T-cell (primary cell): ENCODE measurements around the gene SH3BP4. TPM values are rescaled to one million over a fixed set of nuclear protein-coding genes. Genes with fewer than 3 reads are reported as not detected.

Experiments used
- ATAC-seq, 4 experiments: fragments of 200-7000 bp in 3 of 4; fragments of 150-1000 bp in 1 of 4; cut with Tn5 transposase; replicated peaks in 1 of 4; 1 replicate in 3 of 4; 2 replicates in 1 of 4; pipeline ENCODE4 v1.10.0; 2021; ENCODE audit warnings: moderate library complexity in 3 of 4, mild to moderate bottlenecking in 2 of 4, moderate number of reproducible peaks in 1 of 4
- CTCF ChIA-PET, 2 donors: fragments of 300-600 bp; sonication (Branson Sonifier 250); formaldehyde crosslinking; loops; one replicate each; lab custom pipeline; 2022; ENCODE audit warnings: antibody characterized with exemption in 2 of 2; lab: Charles Lee
- POLR2A ChIA-PET, 2 donors: fragments of 300-600 bp; sonication (Branson Sonifier 250); formaldehyde crosslinking; loops; one replicate each; lab custom pipeline; 2022; ENCODE audit warnings: antibody characterized with exemption in 2 of 2; lab: Charles Lee
- DNase-seq, 35 experiments: peaks; one replicate each; pipeline versions ENCODE4 v3.0.0 to v3.0.0-alpha.2; 2013 to 2023
- H3K27ac ChIP-seq: one replicate; pipeline ENCODE4 v1.5.1; 2013; ENCODE audit warnings: low read length
- H3K27me3 ChIP-seq, 2 experiments: replicated peaks in 1 of 2; 1 replicate in 1 of 2; 2 replicates in 1 of 2; pipeline versions ENCODE4 v1.6.1 to v1.7.0; 2013; ENCODE audit warnings: low read length in 1 of 2, mixed read lengths in 1 of 2; ENCODE audit not compliant: control insufficient read depth in 2 of 2, insufficient read depth in 2 of 2; ENCODE audit errors: extremely low read depth in 1 of 2
- H3K36me3 ChIP-seq, 2 donors: 1 replicate in 1 of 2; 2 replicates in 1 of 2; pipeline versions ENCODE4 v1.6.1 to v1.7.0; 2013; ENCODE audit warnings: low read length in 1 of 2; ENCODE audit not compliant: control insufficient read depth in 2 of 2, insufficient read depth in 1 of 2; ENCODE audit errors: extremely low read depth in 1 of 2
- H3K4me1 ChIP-seq, 2 experiments: 1 replicate in 1 of 2; 2 replicates in 1 of 2; pipeline versions ENCODE4 v1.6.1 to v1.7.0; 2013; ENCODE audit warnings: low read length in 2 of 2, mixed read lengths in 1 of 2; ENCODE audit not compliant: insufficient read depth in 2 of 2, control insufficient read depth in 1 of 2; ENCODE audit errors: extremely low read depth in 1 of 2
- H3K4me3 ChIP-seq, 2 donors: 1 replicate in 1 of 2; 2 replicates in 1 of 2; pipeline versions ENCODE4 v1.5.1 to v1.7.0; 2013; ENCODE audit warnings: mild to moderate bottlenecking in 2 of 2, low read length in 1 of 2, moderate library complexity in 1 of 2; ENCODE audit not compliant: control insufficient read depth in 1 of 2; ENCODE audit errors: extremely low read depth in 1 of 2
- H3K9me3 ChIP-seq: 2 replicates; pipeline ENCODE4 v1.7.0; 2013
- H3K27ac Mint-ChIP-seq, 2 donors: one replicate each; pipeline ENCODE4 v1.8.0; 2020 to 2021; ENCODE audit warnings: mild to moderate bottlenecking in 2 of 2, mixed read lengths in 2 of 2
- H3K27me3 Mint-ChIP-seq, 2 donors: one replicate each; pipeline ENCODE4 v1.8.0; 2021 to 2022; ENCODE audit warnings: mixed read lengths in 2 of 2
- H3K36me3 Mint-ChIP-seq: one replicate; pipeline ENCODE4 v1.8.0; 2021; ENCODE audit warnings: mixed read lengths
- H3K4me1 Mint-ChIP-seq, 3 donors: one replicate each; pipeline ENCODE4 v1.8.0; 2020 to 2022; ENCODE audit warnings: mixed read lengths in 3 of 3, mild to moderate bottlenecking in 1 of 3
- H3K4me3 Mint-ChIP-seq, 3 donors: one replicate each; pipeline ENCODE4 v1.8.0; 2020 to 2022; ENCODE audit warnings: mild to moderate bottlenecking in 3 of 3, mixed read lengths in 3 of 3, moderate library complexity in 3 of 3
- H3K9me3 Mint-ChIP-seq, 3 donors: one replicate each; pipeline ENCODE4 v1.8.0; 2020 to 2022; ENCODE audit warnings: mixed read lengths in 3 of 3
- WGBS: methylation state at CpG from one replicate; pipeline ENCODE4 v1.1.5; 2013; ENCODE audit warnings: missing lambda C conversion rate; ENCODE audit not compliant: insufficient coverage; 5-methylcytosine and 5-hydroxymethylcytosine counted together
- total RNA-seq, 35 experiments: library from RNA in 6 of 35; stranded (reverse) in 6 of 35; fragments of 120-200 nt in 1 of 35; gene quantifications; one replicate each; pipeline versions ENCODE4 v1.2.1 to v1.2.4 and lab custom pipeline; 2013 to 2026

SH3BP4 gene
- total RNA-seq, 5 donors from 2014 or later (not counting 1 experiment from before 2014, with no cell fraction given) = 0.14 to 1.3 (median 0.50) TPM

GRCh38 chr2:235091421-235091820, 139.6 kb downstream of the SH3BP4 start:
- H3K4me1 ChIP-seq = no peaks in the 10 kb centered on the region
- H3K4me3 ChIP-seq = no peak overlapping the region
- WGBS = 93% methylated on average over 3 of the region's 4 CpGs
- CTCF ChIA-PET = no interaction called here
- H3K9me3 Mint-ChIP-seq = no peaks in the 10 kb centered on the region
- no peak for ATAC-seq
- no peaks in the 10 kb centered on the region for H3K9me3 ChIP-seq
- no peak overlapping the region for H3K27ac ChIP-seq
- DNase-seq = no peak
- H3K36me3 ChIP-seq = no peaks in the 10 kb centered on the region
- peaks cover 42 to 45% of the 10 kb centered on the region in 2 donors for H3K27me3 Mint-ChIP-seq
- H3K27me3 ChIP-seq = peaks cover 0 to 30% of the 10 kb centered on the region in 2 experiments
- H3K4me1 Mint-ChIP-seq = no peaks in the 10 kb centered on the region
- no peak overlapping the region for H3K4me3 Mint-ChIP-seq
- POLR2A ChIA-PET = no interaction called here
- H3K36me3 Mint-ChIP-seq = no peaks in the 10 kb centered on the region
- H3K27ac Mint-ChIP-seq = no peak overlapping the region

GRCh38 chr2:235091983-235092382, 140.2 kb downstream of the SH3BP4 start:
- POLR2A ChIA-PET = no interaction called here

GRCh38 chr2:235092433-235093223, 140.8 kb downstream of the SH3BP4 start:
- H3K36me3 ChIP-seq = no peaks in the 10 kb centered on the region
- ATAC-seq (no peak), DNase-seq (no peak)
- Mint-ChIP-seq H3K36me3 (no peaks in the 10 kb centered on the region), H3K27ac (no peak overlapping the region), H3K27me3 (peaks cover 43 to 46% of the 10 kb centered on the region in 2 donors), H3K9me3 (no peaks in the 10 kb centered on the region), H3K4me3 (no peak overlapping the region), H3K4me1 (no peaks in the 10 kb centered on the region)
- no peaks in the 10 kb centered on the region for H3K9me3 ChIP-seq
- POLR2A ChIA-PET = no interaction called here
- H3K27me3 ChIP-seq = peaks cover 0 to 26% of the 10 kb centered on the region in 2 experiments
- H3K4me3 ChIP-seq = no peak overlapping the region
- 88% methylated on average over 10 of the region's 17 CpGs for WGBS
- H3K4me1 ChIP-seq = no peaks in the 10 kb centered on the region
- CTCF ChIA-PET = no interaction called here
- H3K27ac ChIP-seq = no peak overlapping the region

More at GRCh38 chr2:235091983-235092382, 140.2 kb downstream of the SH3BP4 start:
- DNase-seq (no peak), ATAC-seq (no peak)
- Mint-ChIP-seq H3K27me3 (peaks cover 45 to 46% of the 10 kb centered on the region in 2 donors), H3K27ac (no peak overlapping the region), H3K4me3 (no peak overlapping the region), H3K4me1 (no peaks in the 10 kb centered on the region), H3K36me3 (no peaks in the 10 kb centered on the region), H3K9me3 (no peaks in the 10 kb centered on the region)
- CTCF ChIA-PET = no interaction called here
- Histone ChIP-seq H3K27ac (no peak overlapping the region), H3K36me3 (no peaks in the 10 kb centered on the region), H3K4me1 (no peaks in the 10 kb centered on the region), H3K27me3 (peaks cover 0 to 26% of the 10 kb centered on the region in 2 experiments), H3K9me3 (no peaks in the 10 kb centered on the region), H3K4me3 (no peak overlapping the region)
- WGBS = 80% methylated on average over 4 of the region's 9 CpGs

GRCh38 chr2:235094457-235094856, 142.6 kb downstream of the SH3BP4 start:
- Mint-ChIP-seq H3K27me3 (peaks cover 30 to 44% of the 10 kb centered on the region in 2 donors), H3K36me3 (no peaks in the 10 kb centered on the region), H3K4me3 (no peak overlapping the region), H3K27ac (no peak overlapping the region), H3K4me1 (no peaks in the 10 kb centered on the region), H3K9me3 (no peaks in the 10 kb centered on the region)
- CTCF ChIA-PET = no interaction called here
- Histone ChIP-seq H3K4me3 (no peak overlapping the region), H3K27me3 (peaks cover 0 to 22% of the 10 kb centered on the region in 2 experiments), H3K9me3 (no peaks in the 10 kb centered on the region), H3K4me1 (no peaks in the 10 kb centered on the region), H3K36me3 (no peaks in the 10 kb centered on the region), H3K27ac (no peak overlapping the region)
- WGBS = no CpG with 5 or more reads among the region's 1 CpG
- no peak for ATAC-seq
- POLR2A ChIA-PET = no interaction called here
- no peak for DNase-seq

- no peak overlapping the region for H3K4me3 Mint-ChIP-seq
- Histone ChIP-seq H3K4me1 (no peaks in the 10 kb centered on the region), H3K4me3 (no peak overlapping the region), H3K9me3 (no peaks in the 10 kb centered on the region), H3K27ac (no peak overlapping the region), H3K36me3 (no peaks in the 10 kb centered on the region), H3K27me3 (peaks cover 0 to 22% of the 10 kb centered on the region in 2 experiments)
- H3K9me3 Mint-ChIP-seq = no peaks in the 10 kb centered on the region
- ATAC-seq (no peak), DNase-seq (no peak)
- H3K27ac Mint-ChIP-seq = no peak overlapping the region
- ChIA-PET POLR2A (no interaction called here), CTCF (no interaction called here)
- no CpG with 5 or more reads among the region's 2 CpGs for WGBS
- H3K36me3 Mint-ChIP-seq = no peaks in the 10 kb centered on the region
- H3K4me1 Mint-ChIP-seq = no peaks in the 10 kb centered on the region
- H3K27me3 Mint-ChIP-seq = peaks cover 29 to 39% of the 10 kb centered on the region in 2 donors
Observed at GRCh38 chr2:235095569-235095968, 143.8 kb downstream of the SH3BP4 start.

- H3K4me3 Mint-ChIP-seq = no peak overlapping the region
- no peak overlapping the region for H3K27ac Mint-ChIP-seq
- H3K9me3 ChIP-seq = no peaks in the 10 kb centered on the region
- ChIA-PET POLR2A (no interaction called here), CTCF (no interaction called here)
- H3K4me1 Mint-ChIP-seq = no peaks in the 10 kb centered on the region
- ATAC-seq (no peak), DNase-seq (no peak)
- peaks cover 27 to 35% of the 10 kb centered on the region in 2 donors for H3K27me3 Mint-ChIP-seq
- no peaks in the 10 kb centered on the region for H3K9me3 Mint-ChIP-seq
- no peak overlapping the region for H3K4me3 ChIP-seq
- no CpG with 5 or more reads among the region's 4 CpGs for WGBS
- no peaks in the 10 kb centered on the region for H3K4me1 ChIP-seq
- no peak overlapping the region for H3K27ac ChIP-seq
- no peaks in the 10 kb centered on the region for H3K36me3 ChIP-seq
- no peaks in the 10 kb centered on the region for H3K36me3 Mint-ChIP-seq
- H3K27me3 ChIP-seq = peaks cover 0 to 18% of the 10 kb centered on the region in 2 experiments
Observed at GRCh38 chr2:235096447-235096846, 144.6 kb downstream of the SH3BP4 start.
